Thyroid gland (tissue), 4 donors: Measurements from ENCODE around the gene GDPD5. TPM values are rescaled to one million over a fixed set of nuclear protein-coding genes. Genes with fewer than 3 reads are reported as not detected.

Experiments
- DNase-seq, 2 donors: peaks; one replicate each; pipeline ENCODE4 v3.0.0-alpha.2; 2019
- H3K27ac ChIP-seq, 3 donors: fragments of 200-600 bp; sonication (generic); 1 replicate in 2 of 3; 2 replicates in 1 of 3; pipeline ENCODE4 v1.5.1; 2016 to 2019; ENCODE audit warnings: mild to moderate bottlenecking in 1 of 3, moderate library complexity in 1 of 3
- H3K27me3 ChIP-seq: fragments of 200-600 bp; sonication (generic); one replicate; pipeline ENCODE4 v1.5.1; 2019
- H3K36me3 ChIP-seq, 2 donors: fragments of 200-600 bp; sonication (generic); one replicate each; pipeline ENCODE4 v1.5.1; 2016 to 2019
- H3K4me1 ChIP-seq, 2 donors: fragments of 200-600 bp; sonication (generic); one replicate each; pipeline ENCODE4 v1.5.1; 2017 to 2019
- H3K4me3 ChIP-seq, 3 donors: fragments of 200-600 bp; sonication (generic); replicated peaks in 1 of 3; 1 replicate in 2 of 3; 2 replicates in 1 of 3; pipeline ENCODE4 v1.5.1; 2016; ENCODE audit warnings: mild to moderate bottlenecking in 1 of 3
- H3K9me3 ChIP-seq: fragments of 200-600 bp; sonication (generic); one replicate; pipeline ENCODE4 v1.5.1; 2017
- CTCF ChIP-seq, 6 experiments: fragments of 200-600 bp in 3 of 6; fragments of 450-650 bp in 3 of 6; sonication (generic) in 3 of 6; IDR thresholded peaks; one replicate each; pipeline ENCODE4 v1.5.1; 2016 to 2019; ENCODE audit warnings: antibody characterized with exemption in 6 of 6, mild to moderate bottlenecking in 2 of 6, inconsistent platforms in 1 of 6, moderate library complexity in 1 of 6
- POLR2A ChIP-seq, 2 donors: fragments of 450-650 bp; IDR thresholded peaks; one replicate each; pipeline ENCODE4 v1.6.1; 2017; ENCODE audit warnings: antibody characterized with exemption in 2 of 2, mild to moderate bottlenecking in 2 of 2, moderate library complexity in 1 of 2
- WGBS, 2 donors: methylation state at CpG; one replicate each; pipeline ENCODE4 v1.1.5; 2017; 5-methylcytosine and 5-hydroxymethylcytosine counted together
- intact Hi-C: fragments of 100-400 bp; cut with DNase I; formaldehyde crosslinking; loops from one replicate; pipeline ENCODE4 v1.15.1; 2023
- total RNA-seq, 4 donors: library from RNA; depleted of rRNA; stranded (reverse); fragments of >200 nt; gene quantifications; one replicate each; pipeline ENCODE4 v1.2.3, GENCODE V29; 2016

The GDPD5 gene
- total RNA-seq, 4 donors from 2014 or later, result 5.6 to 6.4 (median 6.1) TPM

DNA sequence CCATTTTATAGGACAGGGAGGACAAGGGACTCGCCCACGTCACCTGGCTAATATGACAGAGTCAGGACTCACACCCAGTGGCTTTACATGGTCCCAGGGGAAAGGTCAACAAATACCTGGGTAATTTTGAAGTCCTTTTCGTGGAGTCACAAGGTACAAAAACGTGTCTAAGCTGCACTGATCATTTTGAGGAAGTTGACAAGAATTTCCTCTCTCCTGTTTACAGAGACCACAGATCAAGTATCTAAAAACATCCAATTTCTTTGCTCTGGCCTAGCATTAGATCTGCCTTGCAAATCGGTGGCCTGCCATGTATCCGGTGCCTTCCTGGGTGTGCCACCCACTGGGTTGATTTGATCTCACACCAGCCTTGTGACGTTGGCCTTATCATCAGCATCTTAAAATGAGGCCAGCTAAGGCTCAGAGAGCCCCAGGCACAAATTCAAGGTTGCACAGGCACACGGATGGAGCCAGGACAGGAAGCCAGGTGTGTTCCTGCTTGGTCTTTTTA lies 17.6 kb downstream of the GDPD5 start:
- TF ChIP-seq CTCF (IDR thresholded peaks at IDR 0.05), result no peak
- no peak for TF ChIP-seq POLR2A (IDR thresholded peaks at IDR 0.05)
- 68 to 74% methylated on average over 8 of the region's 8 CpGs for WGBS, 2 donors
- H3K4me3 ChIP-seq, result no peak overlapping the region
- no peaks in the 10 kb centered on the region for H3K27me3 ChIP-seq
- H3K9me3 ChIP-seq, result no peaks in the 10 kb centered on the region
- intact Hi-C loops, result no loop called here
- H3K36me3 ChIP-seq, result no peaks in the 10 kb centered on the region
- DNase-seq, result no peak
- no peaks in the 10 kb centered on the region for H3K4me1 ChIP-seq
- H3K27ac ChIP-seq, result no peak overlapping the region

DNA sequence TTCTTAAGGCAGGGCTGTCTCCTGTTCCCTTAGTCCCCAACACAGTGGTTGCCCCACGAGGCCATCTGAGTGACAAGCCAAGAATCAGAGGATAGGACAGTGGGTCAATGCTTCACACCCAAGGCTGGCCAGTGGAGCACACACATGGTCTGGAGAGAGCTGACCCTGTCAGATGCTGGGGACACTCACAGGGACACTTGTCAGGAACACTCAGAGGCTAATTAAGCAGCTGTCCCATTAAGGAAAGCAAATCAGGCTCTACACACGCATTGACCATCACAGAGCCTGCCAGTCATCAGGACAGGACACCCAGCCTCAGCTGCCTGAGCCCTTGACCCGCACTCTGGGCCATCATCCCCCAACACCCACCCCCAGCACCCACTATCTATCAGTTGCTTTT lies 18.2 kb downstream of the GDPD5 start:
- H3K4me1 ChIP-seq, result no peaks in the 10 kb centered on the region
- WGBS, 2 donors, result 91% methylated on average over 2 to 3 of the region's 3 CpGs
- H3K36me3 ChIP-seq, result no peaks in the 10 kb centered on the region
- intact Hi-C loops, result no loop called here
- DNase-seq, result no peak
- no peak overlapping the region for H3K4me3 ChIP-seq
- no peak for TF ChIP-seq CTCF (IDR thresholded peaks at IDR 0.05)
- TF ChIP-seq POLR2A (IDR thresholded peaks at IDR 0.05), result no peak
- H3K27me3 ChIP-seq, result no peaks in the 10 kb centered on the region
- H3K27ac ChIP-seq, result no peak overlapping the region
- H3K9me3 ChIP-seq, result no peaks in the 10 kb centered on the region

GRCh38 chr11:75506827-75507226 lies 18.9 kb downstream of the GDPD5 start:
- no peak overlapping the region for H3K27ac ChIP-seq
- H3K36me3 ChIP-seq, result no peaks in the 10 kb centered on the region
- no peak overlapping the region for H3K4me3 ChIP-seq
- no peak for DNase-seq
- H3K9me3 ChIP-seq, result no peaks in the 10 kb centered on the region
- no peaks in the 10 kb centered on the region for H3K4me1 ChIP-seq
- intact Hi-C loops, result no loop called here
- no peak for TF ChIP-seq POLR2A (IDR thresholded peaks at IDR 0.05)
- no peak for TF ChIP-seq CTCF (IDR thresholded peaks at IDR 0.05)
- WGBS, 2 donors, result 93 to 96% methylated on average over 6 of the region's 6 CpGs
- H3K27me3 ChIP-seq, result no peaks in the 10 kb centered on the region

DNA sequence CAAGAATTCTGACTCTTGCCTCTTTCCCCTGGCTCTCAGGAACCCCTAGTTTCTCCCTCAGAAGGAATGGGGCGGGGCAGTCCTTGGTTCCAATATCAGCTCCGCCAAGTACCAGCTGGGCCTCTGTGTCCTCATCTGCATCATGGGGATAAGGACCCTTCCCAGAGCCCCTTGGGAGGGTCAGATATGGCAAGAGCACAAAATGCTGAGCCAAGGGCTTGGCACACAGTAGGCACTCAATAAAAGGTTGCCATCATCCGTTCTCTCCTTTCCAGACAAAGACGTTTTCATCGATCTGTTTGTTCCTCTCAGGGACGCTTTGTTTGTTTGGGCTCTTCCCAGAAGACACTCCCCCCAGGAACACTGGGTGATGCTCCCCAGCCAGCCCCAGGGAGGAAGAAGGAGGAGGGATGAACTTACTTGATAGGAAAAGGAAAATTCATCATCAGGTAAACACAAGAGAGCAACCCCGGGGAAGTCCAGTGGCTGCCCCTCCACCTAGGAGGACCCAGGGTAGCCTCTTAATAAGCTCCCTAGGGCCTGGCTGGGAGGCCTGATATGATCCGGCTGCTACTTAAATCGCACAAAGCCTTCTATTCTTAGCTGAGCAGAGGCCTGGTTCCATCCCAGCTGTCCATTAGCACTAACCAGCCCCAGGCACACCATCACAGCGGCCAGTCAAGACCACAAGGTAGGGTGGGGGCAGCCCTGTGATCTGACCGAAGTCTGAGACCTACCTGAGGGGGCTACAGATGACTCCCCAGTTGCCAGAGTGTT lies 19.6 kb downstream of the GDPD5 start:
- H3K27ac ChIP-seq, result no peak overlapping the region
- DNase-seq, result no peak

More for the DNA sequence above, 19.6 kb downstream of the GDPD5 start:
- H3K4me1 ChIP-seq, result no peaks in the 10 kb centered on the region
- WGBS, 2 donors, result 85 to 86% methylated on average over 8 to 11 of the region's 11 CpGs
- intact Hi-C loops, result no loop called here
- H3K9me3 ChIP-seq, result no peaks in the 10 kb centered on the region
- H3K4me3 ChIP-seq, result no peak overlapping the region
- TF ChIP-seq POLR2A (IDR thresholded peaks at IDR 0.05), result no peak
- TF ChIP-seq CTCF (IDR thresholded peaks at IDR 0.05), result no peak
- no peaks in the 10 kb centered on the region for H3K36me3 ChIP-seq
- H3K27me3 ChIP-seq, result no peaks in the 10 kb centered on the region
